ENCODE measurements around the gene ZNF559.

ZNF559 gene

DNA sequence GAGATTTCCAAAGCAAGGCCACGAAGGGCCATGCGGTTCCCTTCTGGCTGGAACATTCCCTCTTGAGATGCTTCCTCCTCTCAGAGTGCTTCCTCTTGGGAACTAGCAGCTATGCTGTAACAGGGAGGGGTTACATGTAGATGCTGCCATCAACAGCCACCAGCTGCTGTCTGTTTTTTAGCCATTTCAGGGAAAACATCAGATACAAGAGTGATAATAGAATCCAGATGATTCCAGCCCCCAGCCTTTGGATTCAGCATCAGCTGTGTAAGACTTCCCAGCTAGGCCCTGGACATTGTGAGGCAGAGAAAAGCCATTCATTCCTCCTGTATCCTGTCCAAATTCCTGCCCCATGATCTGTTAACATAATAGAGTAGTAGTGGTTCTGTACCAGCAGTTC lies 30.7 kb downstream of the ZNF559 start:
- DNase-seq (ENCODE audit: low spot score), result no peak

DNA sequence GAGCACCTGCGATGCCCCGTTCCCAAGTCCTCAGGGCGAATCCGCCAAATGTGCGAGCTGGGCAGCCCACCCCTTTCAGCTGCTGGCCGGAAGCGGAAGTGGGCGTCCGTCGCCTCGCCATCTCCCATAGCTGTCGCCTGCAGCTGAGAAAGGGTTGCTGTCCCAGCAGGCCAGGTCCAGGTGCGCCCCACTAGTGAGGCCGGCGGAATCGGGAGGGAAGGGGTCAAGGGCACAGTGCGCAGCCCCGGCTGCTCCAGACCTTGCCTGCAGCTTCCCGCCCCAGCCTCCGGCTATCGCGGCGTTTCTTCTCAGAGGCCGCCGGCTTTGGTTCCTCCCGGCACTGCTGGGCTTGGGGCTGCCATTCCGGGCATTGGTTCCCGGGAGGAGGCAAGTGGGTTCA lies 38.9 kb downstream of the ZNF559 start, which contains the start of gene ZNF177:
Gene ZNF177 (plus strand): TSS at position 109 of the 400 bp plus-strand sequence. CDS start 15,299 bp downstream, outside the sequence.
- peak; percentile 2 for DNase-seq (ENCODE audit: low spot score)

DNA sequence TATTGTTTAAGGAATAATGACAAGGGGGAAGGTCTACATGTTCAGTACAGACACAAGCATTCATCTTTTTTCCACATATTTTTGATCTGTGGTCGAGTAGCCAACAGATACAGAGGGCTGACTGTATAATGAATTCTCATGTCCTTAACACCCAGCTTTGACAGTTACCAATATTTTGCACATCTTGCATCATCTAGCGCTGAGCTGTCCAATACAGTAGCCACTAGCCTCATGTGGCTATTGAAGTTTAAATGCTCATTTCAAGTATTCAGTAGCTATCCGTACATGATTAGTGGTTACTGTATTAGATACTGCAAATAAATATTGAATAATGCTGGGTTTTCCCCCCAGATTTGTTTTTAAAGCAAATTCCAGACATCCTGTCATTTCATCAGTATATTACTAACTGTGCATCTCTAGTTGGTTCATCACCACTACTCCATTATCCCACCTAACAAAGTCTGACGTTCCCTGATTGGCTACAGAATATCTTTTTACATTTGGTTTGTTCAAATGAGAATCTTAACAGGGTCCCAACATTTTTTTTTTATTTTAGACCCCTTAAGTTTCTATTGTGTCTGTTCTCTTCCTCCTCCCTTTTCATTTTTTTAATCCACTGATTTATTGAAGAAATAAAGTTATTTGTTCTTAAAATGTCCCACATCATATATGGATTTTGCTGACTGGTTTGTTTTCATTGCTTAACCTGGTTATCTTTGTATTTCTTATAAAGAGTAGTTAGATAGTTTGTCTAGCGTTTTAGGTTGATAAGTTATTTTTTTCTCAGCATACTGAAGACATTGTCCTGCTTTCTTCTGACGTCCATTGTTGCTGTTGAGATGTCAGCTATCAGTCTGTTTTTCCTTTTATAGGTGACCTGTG lies 47.0 kb downstream of the ZNF559 start:
- DNase-seq (ENCODE audit: low spot score), result no peak

DNA sequence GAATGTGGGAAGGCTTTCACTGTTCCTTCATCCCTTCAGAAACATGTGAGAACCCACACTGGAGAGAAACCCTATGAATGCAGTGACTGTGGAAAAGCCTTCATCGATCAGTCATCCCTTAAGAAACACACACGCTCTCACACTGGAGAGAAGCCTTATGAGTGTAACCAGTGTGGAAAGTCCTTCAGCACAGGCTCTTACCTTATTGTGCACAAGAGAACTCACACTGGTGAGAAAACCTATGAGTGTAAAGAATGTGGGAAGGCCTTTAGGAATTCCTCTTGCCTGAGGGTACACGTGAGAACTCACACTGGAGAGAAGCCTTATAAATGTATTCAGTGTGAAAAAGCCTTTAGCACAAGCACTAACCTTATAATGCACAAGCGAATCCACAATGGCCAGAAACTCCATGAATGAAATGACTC lies 57.4 kb downstream of the ZNF559 start:
- no peak for DNase-seq (ENCODE audit: low spot score)

Measured in putamen (tissue), 1 donor.